Loucy (cell line): Measurements from ENCODE around the gene VTCN1.

Experiments used
- H2AFZ ChIP-seq: fragments of 200-600 bp; sonication (generic); 2 replicates; pipeline ENCODE4 v1.6.0; 2016; ENCODE audit warnings: antibody characterized with exemption, mild to moderate bottlenecking, low read length, moderate library complexity
- H3F3A ChIP-seq: fragments of 200-600 bp; 2 replicates; pipeline ENCODE4 v1.6.0; 2016; ENCODE audit warnings: antibody characterized with exemption, low read depth, mild to moderate bottlenecking
- H3K27me3 ChIP-seq: fragments of 200-600 bp; sonication (generic); 2 replicates; pipeline ENCODE4 v1.6.1; 2014; ENCODE audit warnings: low read length, mild to moderate bottlenecking; ENCODE audit not compliant: insufficient read depth, poor library complexity, severe bottlenecking
- H3K36me3 ChIP-seq: fragments of 200-600 bp; sonication (generic); 2 replicates; pipeline ENCODE4 v1.6.1; 2016; ENCODE audit warnings: low read length; ENCODE audit not compliant: insufficient read depth
- H3K4me1 ChIP-seq: fragments of 200-600 bp; sonication (generic); 2 replicates; pipeline ENCODE4 v1.5.1; 2014; ENCODE audit warnings: low read length, mild to moderate bottlenecking; ENCODE audit not compliant: insufficient read depth, poor library complexity, severe bottlenecking
- H3K4me2 ChIP-seq: fragments of 200-600 bp; sonication (generic); 2 replicates; pipeline ENCODE4 v1.6.0; 2014; ENCODE audit warnings: antibody characterized with exemption, low read length, low read depth, mild to moderate bottlenecking; ENCODE audit not compliant: poor library complexity, severe bottlenecking
- H3K4me3 ChIP-seq: fragments of 200-600 bp; sonication (generic); 2 replicates; pipeline ENCODE4 v1.5.1; 2014; ENCODE audit warnings: low read length, mild to moderate bottlenecking, mixed read lengths; ENCODE audit not compliant: poor library complexity, severe bottlenecking
- H3K79me2 ChIP-seq: fragments of 200-600 bp; sonication (generic); 2 replicates; pipeline ENCODE4 v1.6.1; 2014; ENCODE audit warnings: low read length; ENCODE audit not compliant: insufficient read depth
- H3K9ac ChIP-seq: fragments of 200-600 bp; sonication (generic); 2 replicates; pipeline ENCODE4 v1.6.0; 2014; ENCODE audit warnings: mild to moderate bottlenecking, low read depth, low read length, moderate library complexity; ENCODE audit not compliant: poor library complexity, severe bottlenecking
- H3K9me2 ChIP-seq: fragments of 200-600 bp; sonication (generic); replicated peaks from 2 replicates; pipeline ENCODE4 v1.6.1; 2016; ENCODE audit warnings: low read depth, low read length, mixed read lengths
- H3K9me3 ChIP-seq: fragments of 200-600 bp; sonication (generic); 2 replicates; pipeline ENCODE4 v1.6.1; 2014; ENCODE audit warnings: mild to moderate bottlenecking, antibody characterized with exemption, low read length, low read depth; ENCODE audit not compliant: insufficient read depth
- H4K20me1 ChIP-seq: fragments of 200-600 bp; sonication (generic); 2 replicates; pipeline ENCODE4 v1.6.0; 2014; ENCODE audit warnings: antibody characterized with exemption, low read length, mild to moderate bottlenecking; ENCODE audit not compliant: insufficient read depth, poor library complexity, severe bottlenecking
- EZH2phosphoT487 ChIP-seq: fragments of 200-600 bp; IDR thresholded peaks from 2 replicates; pipeline ENCODE4 v1.6.1; 2018; ENCODE audit warnings: antibody characterized with exemption, mild to moderate bottlenecking, moderate library complexity, borderline replicate concordance
- TF ChIP-seq, protein P1 (sequence below): fragments of 200-600 bp; sonication (generic); conservative IDR thresholded peaks from 2 replicates; pipeline ENCODE4 v1.5.1; 2014; ENCODE audit warnings: mild to moderate bottlenecking, antibody characterized with exemption, low read length

Gene VTCN1

DNA sequence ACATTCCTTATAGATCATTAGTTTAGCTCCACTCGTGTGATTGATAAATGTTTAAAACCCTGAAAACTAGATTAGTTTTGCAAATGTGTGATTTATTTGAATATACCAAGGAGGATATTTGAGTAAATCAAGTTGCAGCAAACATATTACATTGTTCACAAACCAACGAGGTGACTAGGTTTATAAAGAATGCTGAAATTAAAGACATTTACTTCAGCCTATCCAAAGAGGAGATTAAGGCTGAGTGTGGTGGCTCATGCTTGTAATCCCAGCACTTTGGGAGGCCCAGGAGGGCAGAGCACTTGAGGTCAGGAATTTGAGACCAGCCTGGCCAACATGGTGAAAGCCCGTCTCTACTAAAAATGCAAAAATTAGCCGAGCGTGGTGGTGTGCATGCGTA lies 34.1 kb downstream of the VTCN1 start:
- no peaks in the 10 kb centered on the region for H3K36me3 ChIP-seq
- TF ChIP-seq, protein P1, sequence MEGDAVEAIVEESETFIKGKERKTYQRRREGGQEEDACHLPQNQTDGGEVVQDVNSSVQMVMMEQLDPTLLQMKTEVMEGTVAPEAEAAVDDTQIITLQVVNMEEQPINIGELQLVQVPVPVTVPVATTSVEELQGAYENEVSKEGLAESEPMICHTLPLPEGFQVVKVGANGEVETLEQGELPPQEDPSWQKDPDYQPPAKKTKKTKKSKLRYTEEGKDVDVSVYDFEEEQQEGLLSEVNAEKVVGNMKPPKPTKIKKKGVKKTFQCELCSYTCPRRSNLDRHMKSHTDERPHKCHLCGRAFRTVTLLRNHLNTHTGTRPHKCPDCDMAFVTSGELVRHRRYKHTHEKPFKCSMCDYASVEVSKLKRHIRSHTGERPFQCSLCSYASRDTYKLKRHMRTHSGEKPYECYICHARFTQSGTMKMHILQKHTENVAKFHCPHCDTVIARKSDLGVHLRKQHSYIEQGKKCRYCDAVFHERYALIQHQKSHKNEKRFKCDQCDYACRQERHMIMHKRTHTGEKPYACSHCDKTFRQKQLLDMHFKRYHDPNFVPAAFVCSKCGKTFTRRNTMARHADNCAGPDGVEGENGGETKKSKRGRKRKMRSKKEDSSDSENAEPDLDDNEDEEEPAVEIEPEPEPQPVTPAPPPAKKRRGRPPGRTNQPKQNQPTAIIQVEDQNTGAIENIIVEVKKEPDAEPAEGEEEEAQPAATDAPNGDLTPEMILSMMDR: no peak
- no peak for TF ChIP-seq EZH2phosphoT487
- no peaks in the 10 kb centered on the region for H3K9me2 ChIP-seq
- no peak overlapping the region for H3K9ac ChIP-seq
- H4K20me1 ChIP-seq: no peaks in the 10 kb centered on the region
- H3K9me3 ChIP-seq: no peaks in the 10 kb centered on the region
- no peaks in the 10 kb centered on the region for H3F3A ChIP-seq
- no peaks in the 10 kb centered on the region for H3K4me1 ChIP-seq
- no peaks in the 10 kb centered on the region for H3K79me2 ChIP-seq
- H3K4me2 ChIP-seq: no peak overlapping the region
- H2AFZ ChIP-seq: no peak overlapping the region
- H3K4me3 ChIP-seq: no peak overlapping the region
- H3K27me3 ChIP-seq: no peaks in the 10 kb centered on the region

GRCh38 chr1:117174851-117175250 lies 35.9 kb downstream of the VTCN1 start:
- H3K9ac ChIP-seq: no peak overlapping the region
- TF ChIP-seq, protein P1: no peak
- no peak for TF ChIP-seq EZH2phosphoT487
- H3K4me2 ChIP-seq: no peak overlapping the region
- H4K20me1 ChIP-seq: no peaks in the 10 kb centered on the region
- H3K9me3 ChIP-seq: no peaks in the 10 kb centered on the region
- H3K4me1 ChIP-seq: no peaks in the 10 kb centered on the region
- no peaks in the 10 kb centered on the region for H3K79me2 ChIP-seq
- H3K27me3 ChIP-seq: no peaks in the 10 kb centered on the region
- H3F3A ChIP-seq: no peaks in the 10 kb centered on the region
- H3K4me3 ChIP-seq: no peak overlapping the region
- no peaks in the 10 kb centered on the region for H3K9me2 ChIP-seq
- H2AFZ ChIP-seq: no peak overlapping the region
- no peaks in the 10 kb centered on the region for H3K36me3 ChIP-seq

DNA sequence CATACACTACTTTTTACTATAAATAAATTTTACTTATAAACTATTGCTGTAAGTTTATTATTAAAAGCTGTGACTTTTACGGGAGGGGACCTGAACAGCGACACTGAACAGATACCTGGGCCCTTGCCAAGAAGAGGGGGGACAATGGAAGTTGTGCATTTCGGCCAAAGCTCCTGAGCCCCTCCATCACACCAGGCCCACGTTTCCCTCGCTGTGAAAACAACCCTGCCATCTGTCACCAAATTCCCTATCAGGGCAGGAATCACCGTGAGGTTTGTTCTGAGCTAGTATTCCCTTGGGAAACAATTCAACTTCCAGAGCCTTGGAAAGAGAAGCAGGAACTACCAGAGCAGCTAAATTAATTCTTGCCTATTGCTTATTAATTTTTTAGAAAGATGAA lies 37.0 kb downstream of the VTCN1 start:
- Histone ChIP-seq H3K9me3 (no peaks in the 10 kb centered on the region), H3K36me3 (no peaks in the 10 kb centered on the region)

More for the DNA sequence above, 37.0 kb downstream of the VTCN1 start:
- H4K20me1 ChIP-seq: no peaks in the 10 kb centered on the region
- no peaks in the 10 kb centered on the region for H3K27me3 ChIP-seq
- H3K9ac ChIP-seq: no peak overlapping the region
- H3K4me3 ChIP-seq: no peak overlapping the region
- H3K79me2 ChIP-seq: no peaks in the 10 kb centered on the region
- no peaks in the 10 kb centered on the region for H3K9me2 ChIP-seq
- no peak overlapping the region for H3K4me2 ChIP-seq
- H2AFZ ChIP-seq: no peak overlapping the region
- TF ChIP-seq, protein P1: no peak
- TF ChIP-seq EZH2phosphoT487: no peak
- H3K4me1 ChIP-seq: no peaks in the 10 kb centered on the region
- no peaks in the 10 kb centered on the region for H3F3A ChIP-seq
